Measurements from ENCODE around the gene FHIP1A. TPM values are rescaled to one million over a fixed set of nuclear protein-coding genes. Genes with fewer than 3 reads are reported as not detected.
"Not testable (repeated sequence)": the region's sequence is repeated elsewhere in the genome, so short reads cannot be mapped to it uniquely, and the experiment has no call there.

The FHIP1A gene
- total RNA-seq = 66.0 TPM

GRCh38 chr4:151408630-151409469 lies at the start of gene FHIP1A:
Gene FHIP1A (plus strand): TSS chr4:151409176. CDS start chr4:151566260, 157,084 bp downstream.
- peak; percentile 91 for DNase-seq

DNA sequence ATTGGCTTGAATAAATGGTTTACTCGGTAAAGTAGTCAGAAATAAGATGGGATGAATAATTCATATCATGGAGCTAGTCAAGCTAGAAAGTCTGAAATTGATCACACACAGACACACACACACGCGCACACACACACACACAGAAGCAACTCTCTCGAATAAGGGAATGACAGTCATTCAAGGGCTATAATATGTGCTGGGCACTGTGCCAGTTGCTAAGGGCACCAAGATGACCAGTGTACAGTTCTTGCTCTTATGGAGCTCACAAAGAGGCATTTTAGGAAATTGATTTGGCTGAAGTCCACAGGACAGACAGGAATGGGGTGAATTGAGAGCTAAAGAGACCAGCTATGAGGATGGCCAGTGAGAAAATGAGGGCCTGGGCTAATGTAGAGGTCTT lies 49.4 kb upstream of the FHIP1A start:
- peak; percentile 52 for DNase-seq

DNA sequence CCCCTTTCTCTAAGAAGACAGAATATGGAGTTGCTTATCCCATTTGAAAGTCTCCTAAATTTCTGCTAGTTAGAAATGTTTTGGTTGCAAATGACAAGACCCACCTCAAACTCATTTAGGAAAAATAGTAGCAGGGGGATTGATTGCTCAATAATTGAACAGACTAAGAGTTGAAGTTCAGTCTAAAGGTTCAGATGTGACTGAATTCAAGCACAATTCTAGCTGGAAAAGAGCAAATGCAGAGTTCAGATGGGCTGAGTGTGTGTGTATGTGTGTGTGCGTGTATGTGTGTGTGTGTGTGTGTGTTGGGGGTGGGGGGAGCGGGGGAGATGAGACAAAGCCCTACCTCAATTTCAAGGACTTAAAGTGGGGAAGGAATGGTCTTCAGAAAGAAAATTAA lies 47.9 kb upstream of the FHIP1A start:
- no peak for DNase-seq

DNA sequence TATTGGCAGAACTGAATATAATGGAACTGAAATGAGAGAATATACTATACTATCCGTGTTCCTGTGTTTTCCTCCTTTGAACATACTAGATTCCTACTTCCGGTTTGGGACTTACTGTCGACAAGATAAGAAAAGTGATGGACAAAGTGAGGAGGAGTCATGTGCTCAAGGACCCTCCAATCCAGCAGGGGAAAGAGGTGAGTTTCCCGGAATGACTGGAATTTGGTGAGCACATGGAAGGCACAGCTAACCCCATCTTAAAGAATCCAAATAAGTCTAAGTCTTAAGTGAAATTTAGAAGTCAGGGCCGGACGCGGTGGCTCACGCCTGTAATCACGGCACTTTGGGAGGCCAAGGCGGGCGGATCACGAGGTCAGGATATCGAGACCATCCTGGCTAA lies 47.0 kb upstream of the FHIP1A start:
- DNase-seq = no peak

- DNase-seq = peak; percentile 89
Observed at GRCh38 chr4:151362404-151363164, 46.4 kb upstream of the FHIP1A start.

DNA sequence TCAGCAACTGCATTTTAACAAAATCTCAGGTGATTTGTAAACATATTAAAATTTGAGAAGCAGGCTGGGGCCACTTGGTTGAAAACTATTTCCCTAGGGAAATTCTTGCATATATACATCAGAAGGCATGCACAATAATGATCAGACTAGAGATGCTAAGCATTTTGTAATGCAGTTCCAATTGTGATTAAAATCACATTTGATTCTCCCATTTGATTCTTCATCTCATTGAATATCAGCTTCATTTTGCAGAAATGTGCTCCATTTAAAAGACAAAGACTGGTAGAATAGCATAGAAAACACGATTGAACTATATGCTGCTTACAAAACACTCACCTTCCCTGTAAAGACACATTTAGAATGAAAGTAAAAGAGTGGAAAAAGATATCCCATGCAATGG lies 32.4 kb upstream of the FHIP1A start:
- no peak for DNase-seq

GRCh38 chr4:151389311-151389710 lies 19.7 kb upstream of the FHIP1A start:
- no peak for DNase-seq

GRCh38 chr4:151389799-151390198 lies 19.2 kb upstream of the FHIP1A start:
- not testable (repeated sequence) for DNase-seq

GRCh38 chr4:151395873-151396272 lies 13.1 kb upstream of the FHIP1A start:
- DNase-seq = no peak

DNA sequence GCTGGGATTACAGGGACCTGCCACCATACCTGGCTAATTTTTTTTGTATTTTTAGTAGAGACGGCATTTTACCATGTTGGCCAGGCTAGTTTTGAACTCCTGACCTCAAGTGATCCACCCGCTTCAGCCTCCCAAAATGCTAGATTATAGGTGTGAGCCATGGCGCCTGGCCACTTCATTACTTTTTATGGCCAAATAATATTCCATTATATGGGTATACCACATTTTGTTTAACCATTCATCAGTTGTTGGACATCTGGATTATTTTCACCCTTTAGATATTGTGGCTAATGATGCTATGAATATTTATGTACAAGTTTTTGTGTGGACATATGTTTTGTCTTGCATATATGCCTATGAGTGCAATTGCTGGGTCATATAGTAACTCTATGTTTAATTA lies 8.6 kb upstream of the FHIP1A start:
- no peak for DNase-seq

DNA sequence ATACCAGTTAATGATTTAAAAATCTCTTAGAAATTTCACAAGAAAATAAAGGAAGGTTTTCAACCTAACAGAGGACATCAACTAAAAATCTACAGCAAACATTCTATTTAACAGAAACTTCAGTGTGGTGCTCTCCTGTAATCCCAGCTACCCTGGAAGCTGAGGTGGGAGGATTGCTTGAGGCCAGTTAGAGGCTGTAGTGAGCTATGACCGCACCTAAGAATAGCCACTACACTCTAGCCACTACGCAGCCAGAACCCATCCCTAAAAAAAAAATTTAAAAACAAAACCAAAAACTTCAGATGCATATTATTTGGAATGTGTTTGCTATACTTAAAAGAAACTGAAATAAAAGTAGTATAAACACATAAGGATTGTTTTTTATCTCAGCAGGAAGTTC lies 7.2 kb upstream of the FHIP1A start:
- DNase-seq = no peak

- no peak for DNase-seq
Observed at GRCh38 chr4:151402145-151402865, 6.7 kb upstream of the FHIP1A start.

GRCh38 chr4:151403656-151404055 lies 5.3 kb upstream of the FHIP1A start:
- DNase-seq = no peak

DNA sequence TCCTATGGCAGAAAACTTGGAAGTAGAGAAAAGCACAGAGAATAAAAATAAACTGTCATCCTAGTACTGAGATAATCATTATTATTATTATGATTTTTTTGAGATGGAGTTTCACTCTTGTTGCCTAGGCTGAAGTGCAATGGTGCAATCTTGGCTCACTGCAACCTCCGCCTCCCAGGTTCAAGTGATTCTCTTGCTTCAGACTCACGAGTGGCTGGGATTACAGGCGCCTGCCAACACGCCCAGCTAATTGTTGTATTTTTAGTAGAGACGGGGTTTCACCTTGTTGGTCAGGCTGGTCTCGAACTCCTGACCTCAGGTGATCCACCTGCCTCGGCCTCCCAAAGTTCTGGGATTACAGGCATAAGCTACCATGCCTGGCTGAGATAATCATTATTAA lies 4.2 kb upstream of the FHIP1A start:
- DNase-seq = not testable (repeated sequence)

DNA sequence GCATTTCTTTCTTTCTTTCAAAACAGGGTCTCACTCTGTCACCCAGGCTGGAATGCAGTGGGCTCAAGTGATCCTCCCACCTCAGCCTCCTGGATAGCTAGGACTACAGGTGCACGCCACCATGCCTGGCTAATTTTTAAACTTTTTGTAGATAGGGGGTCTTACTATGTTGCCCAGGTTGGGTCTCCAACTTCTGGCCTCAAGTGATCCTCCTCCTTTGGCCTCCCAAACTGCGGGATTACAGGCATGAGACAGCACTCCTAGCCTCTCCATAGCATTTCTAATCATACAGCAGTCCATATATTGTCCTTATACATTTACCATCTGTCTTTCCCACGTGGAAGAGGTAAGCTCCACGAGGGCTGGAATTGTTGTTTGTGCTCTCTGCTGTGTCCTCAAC lies 2.0 kb upstream of the FHIP1A start:
- no peak for DNase-seq

DNA sequence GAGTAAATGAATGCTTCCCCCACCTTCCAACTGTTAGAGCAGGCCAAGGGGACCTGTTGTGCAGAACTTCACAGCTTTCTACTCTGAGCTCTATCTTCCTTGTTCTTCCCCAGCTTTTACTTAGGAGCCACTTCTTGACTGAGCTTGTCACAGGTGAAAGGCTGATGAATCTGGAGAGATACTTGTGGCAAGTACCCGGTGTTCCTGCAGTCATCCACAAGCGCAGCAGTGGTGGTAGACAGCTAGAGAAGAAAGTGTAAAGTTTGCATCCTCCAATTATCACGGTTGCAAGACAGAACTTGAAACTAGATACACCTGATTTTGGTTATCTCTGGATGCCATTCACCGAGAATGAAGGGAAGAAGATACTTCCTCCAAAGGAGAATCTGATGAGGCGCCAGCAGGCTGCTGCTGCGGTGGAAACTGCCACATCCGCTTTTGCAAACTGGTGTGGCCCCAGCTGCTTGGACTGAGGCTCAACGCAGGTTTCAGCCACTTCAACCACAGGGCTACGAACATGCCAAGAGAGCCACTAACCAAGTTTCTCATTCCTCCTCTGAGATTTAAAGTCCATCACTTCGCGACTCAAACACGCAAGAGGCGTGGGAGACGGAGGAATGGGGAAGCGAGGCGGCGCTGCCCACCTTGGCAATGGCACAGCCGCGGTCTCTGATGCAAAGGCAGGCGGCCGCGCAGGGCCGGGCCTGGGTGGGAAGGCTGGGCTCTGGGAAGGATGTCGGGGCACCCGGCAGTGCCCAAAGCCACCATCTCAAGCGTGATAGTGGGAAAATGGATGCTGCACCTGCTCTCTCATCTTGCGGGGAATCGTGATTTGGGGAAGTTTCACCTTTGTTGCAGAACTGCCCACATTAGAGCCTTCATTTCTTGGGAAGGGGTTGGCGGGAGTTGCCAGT lies 1.3 kb upstream of the FHIP1A start:
- peak; percentile 33 for DNase-seq

DNA sequence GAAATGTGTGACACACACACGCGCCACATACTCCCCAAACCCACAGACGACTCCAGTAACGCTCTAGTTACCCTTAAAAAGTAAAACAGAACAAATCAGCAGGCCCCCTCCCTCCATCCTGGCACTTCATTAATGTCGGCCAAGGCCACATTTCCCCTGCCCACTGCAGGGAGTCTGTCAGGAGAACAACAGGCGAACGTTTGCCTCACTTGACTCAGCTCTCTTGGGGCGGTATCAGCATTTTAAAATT lies 671 bp upstream of the FHIP1A start:
- DNase-seq = no peak

- DNase-seq = peak; percentile 40
Observed at GRCh38 chr4:151409470-151410313, 716 bp downstream of the FHIP1A start.

DNA sequence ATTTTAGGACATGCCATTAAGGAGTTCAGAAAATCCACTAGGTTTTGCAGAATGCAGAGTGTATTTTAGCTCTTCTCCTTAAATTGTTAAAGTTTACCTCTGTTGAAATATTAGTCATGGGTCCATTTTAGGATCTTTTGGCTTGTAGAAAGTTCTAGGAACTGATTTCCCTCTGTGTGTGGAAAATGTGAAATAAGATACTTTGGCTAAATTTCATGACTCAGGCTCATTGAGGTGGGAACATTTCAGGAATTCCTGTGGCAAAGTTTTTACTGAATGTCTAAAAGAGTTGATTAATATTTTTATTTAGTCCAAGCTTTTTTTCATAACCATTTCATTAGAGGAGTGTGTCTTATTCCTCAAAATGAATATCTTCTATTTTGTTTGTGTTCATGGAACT lies 7.0 kb downstream of the FHIP1A start:
- DNase-seq = peak; percentile 32

- DNase-seq = no peak
Observed at GRCh38 chr4:151417164-151417571, 8.2 kb downstream of the FHIP1A start.

DNA sequence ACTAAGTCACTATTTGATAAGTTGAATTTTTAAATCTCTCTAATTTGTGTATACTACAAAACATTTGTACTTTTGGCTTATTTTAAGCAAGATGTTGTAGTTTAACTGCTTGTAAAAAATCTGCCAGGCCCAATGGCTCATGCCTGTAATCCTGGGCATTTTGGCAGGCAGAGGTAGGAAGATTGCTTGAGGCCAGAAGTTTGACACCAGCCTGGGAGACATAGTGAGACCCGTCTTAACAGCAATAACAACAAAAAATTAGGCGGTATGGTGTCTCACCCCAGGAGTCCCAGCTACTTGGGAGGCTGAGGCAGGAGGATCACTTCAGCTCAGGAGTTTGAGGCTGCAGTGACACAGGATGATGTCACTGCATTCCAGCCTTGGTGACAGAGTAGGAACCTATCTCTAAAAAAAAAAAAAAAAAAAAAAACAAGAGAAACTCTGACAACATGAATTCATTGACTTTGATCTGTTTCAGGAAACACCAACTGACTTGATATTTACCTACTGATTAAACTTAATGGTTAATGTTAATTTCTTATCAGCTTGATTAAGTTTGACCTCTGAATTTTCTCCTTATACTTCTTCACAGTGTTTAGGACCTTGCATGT lies 8.9 kb downstream of the FHIP1A start:
- no peak for DNase-seq

Data from tongue (tissue), 2 donors.